WTC11 (cell line): Measurements from ENCODE around the gene RCAN3.

Experiments used
- CREM ChIP-seq: sonication (generic); formaldehyde crosslinking; IDR thresholded peaks from 2 replicates; pipeline ENCODE4 v1.8.1; 2022; ENCODE audit warnings: mild to moderate bottlenecking, missing genetic modification reagents, moderate library complexity
- RELA ChIP-seq: sonication (generic); formaldehyde crosslinking; IDR thresholded peaks from 2 replicates; pipeline ENCODE4 v1.8.1; 2022; ENCODE audit warnings: missing genetic modification reagents, mild to moderate bottlenecking, borderline replicate concordance
- TF ChIP-seq, protein P1 (sequence below): fragments of 200-600 bp; IDR thresholded peaks from 2 replicates; pipeline ENCODE4 v1.8.0; 2022; ENCODE audit warnings: antibody characterized with exemption
- TF ChIP-seq, protein P2 (sequence below): sonication (generic); formaldehyde crosslinking; IDR thresholded peaks from 2 replicates; pipeline ENCODE4 v1.8.1; 2023; ENCODE audit warnings: mild to moderate bottlenecking, missing genetic modification reagents, moderate library complexity

DNA sequence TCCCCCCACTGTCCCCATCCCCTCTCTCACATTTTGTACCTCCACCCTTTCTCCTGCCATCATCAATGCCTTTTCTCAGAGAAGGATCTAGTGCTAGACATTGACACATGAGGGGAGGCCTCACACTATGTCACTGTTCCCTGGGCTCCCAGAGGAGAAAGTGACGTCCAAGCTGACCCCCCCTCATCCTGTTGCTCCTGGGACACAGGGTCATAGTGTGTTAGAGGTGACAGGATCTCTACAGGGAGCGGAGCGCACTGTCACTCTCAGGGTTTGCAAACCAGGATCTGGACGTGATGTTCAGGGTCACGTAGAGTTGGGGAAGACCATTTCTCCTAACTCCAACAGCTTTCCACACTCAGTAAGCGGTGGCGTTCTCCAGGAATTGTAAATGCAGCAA is 55.8 kb downstream of the RCAN3 start:
- TF ChIP-seq CREM (CRISPR knock-in tag) (no peak), RELA (CRISPR knock-in tag) (no peak)
- TF ChIP-seq, protein P1, sequence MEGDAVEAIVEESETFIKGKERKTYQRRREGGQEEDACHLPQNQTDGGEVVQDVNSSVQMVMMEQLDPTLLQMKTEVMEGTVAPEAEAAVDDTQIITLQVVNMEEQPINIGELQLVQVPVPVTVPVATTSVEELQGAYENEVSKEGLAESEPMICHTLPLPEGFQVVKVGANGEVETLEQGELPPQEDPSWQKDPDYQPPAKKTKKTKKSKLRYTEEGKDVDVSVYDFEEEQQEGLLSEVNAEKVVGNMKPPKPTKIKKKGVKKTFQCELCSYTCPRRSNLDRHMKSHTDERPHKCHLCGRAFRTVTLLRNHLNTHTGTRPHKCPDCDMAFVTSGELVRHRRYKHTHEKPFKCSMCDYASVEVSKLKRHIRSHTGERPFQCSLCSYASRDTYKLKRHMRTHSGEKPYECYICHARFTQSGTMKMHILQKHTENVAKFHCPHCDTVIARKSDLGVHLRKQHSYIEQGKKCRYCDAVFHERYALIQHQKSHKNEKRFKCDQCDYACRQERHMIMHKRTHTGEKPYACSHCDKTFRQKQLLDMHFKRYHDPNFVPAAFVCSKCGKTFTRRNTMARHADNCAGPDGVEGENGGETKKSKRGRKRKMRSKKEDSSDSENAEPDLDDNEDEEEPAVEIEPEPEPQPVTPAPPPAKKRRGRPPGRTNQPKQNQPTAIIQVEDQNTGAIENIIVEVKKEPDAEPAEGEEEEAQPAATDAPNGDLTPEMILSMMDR: no peak
- TF ChIP-seq, protein P2, sequence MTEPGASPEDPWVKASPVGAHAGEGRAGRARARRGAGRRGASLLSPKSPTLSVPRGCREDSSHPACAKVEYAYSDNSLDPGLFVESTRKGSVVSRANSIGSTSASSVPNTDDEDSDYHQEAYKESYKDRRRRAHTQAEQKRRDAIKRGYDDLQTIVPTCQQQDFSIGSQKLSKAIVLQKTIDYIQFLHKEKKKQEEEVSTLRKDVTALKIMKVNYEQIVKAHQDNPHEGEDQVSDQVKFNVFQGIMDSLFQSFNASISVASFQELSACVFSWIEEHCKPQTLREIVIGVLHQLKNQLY (CRISPR knock-in tag): no peak
